ENCODE measurements around the gene CD151. TPM values are rescaled to one million over a fixed set of nuclear protein-coding genes. Genes with fewer than 3 reads are reported as not detected.

CD151 gene
- polyA plus RNA-seq, 1 donor from 2014 or later, result 13.8 TPM

DNA sequence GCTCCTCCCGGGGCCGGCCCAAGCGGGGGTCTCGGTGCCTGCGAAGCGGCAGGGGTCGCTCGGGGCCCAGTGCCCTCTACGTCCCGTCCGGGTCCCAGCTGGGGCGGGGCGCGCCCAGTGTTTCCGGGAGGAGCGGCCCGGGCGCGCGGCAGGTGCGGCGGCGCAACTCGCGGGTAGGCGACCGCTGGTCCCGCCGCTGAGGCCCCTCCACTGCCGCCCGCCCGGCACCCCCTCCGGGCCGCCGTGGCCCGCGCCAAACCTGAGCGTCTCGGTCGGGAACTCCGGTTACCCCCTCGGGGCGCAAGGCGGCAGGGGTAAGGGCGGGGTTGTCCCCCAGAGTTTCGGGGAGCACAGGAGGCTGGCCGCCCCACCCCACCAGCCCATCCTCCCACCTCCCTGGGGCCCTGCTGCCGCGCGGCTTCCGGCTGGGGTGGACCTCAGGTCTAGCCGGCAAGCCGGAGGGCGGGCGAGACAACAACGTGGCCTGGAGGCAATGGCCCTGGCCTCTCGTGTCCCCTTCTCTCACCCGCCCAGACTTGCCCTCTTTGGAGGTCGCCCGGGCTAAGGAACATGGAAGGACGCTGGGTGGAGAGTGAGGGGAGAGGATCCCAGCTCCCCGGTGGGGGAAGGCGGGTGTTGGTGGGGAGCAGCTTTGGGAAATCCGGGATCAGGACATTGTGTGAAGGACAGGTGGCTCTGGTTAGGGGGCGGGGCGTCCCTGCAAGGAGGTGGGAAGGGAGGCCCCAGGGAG, 5.4 kb upstream of the CD151 start:
- no peaks in the 10 kb centered on the region for H3K9me3 Mint-ChIP-seq
- peak overlapping the region in 2 of 3 donors; percentile 49 to 84 for H3K27ac Mint-ChIP-seq
- H3K4me1 Mint-ChIP-seq, result peaks cover 12 to 20% (median 18%) of the 10 kb centered on the region in 3 donors
- peak overlapping the region; percentile 83 to 98 (median 90) for H3K4me3 Mint-ChIP-seq
- H3K27me3 Mint-ChIP-seq, result peaks cover 7% of the 10 kb centered on the region
- peaks cover 3% of the 10 kb centered on the region for H3K36me3 Mint-ChIP-seq

DNA sequence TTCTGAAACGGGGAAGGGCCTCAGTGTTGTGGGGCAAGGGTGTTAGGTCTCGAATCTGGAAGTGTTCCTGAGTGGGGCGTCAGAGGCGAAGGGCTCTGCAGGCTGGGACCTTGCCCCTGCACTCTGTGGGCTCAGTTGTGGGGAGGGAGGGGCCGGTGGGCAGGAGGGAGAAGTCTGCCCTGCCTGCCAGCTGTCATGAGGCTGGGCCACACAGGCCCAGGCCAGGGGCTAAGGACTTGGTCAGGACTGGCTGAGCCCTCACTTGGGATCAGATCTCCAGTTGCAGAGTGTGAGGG, 4.9 kb upstream of the CD151 start, which contains the start of gene CRACR2B:
Gene CRACR2B (plus strand): TSS at position 23 of the 296 bp plus-strand sequence. CDS start 689 bp downstream, outside the sequence.
- peaks cover 3% of the 10 kb centered on the region for H3K36me3 Mint-ChIP-seq
- peaks cover 7% of the 10 kb centered on the region for H3K27me3 Mint-ChIP-seq
- peak within 1 kb of the TSS; percentile 83 to 98 (median 92) for H3K4me3 Mint-ChIP-seq
- peak within 1 kb of the TSS in 2 of 3 donors; percentile 71 to 84 for H3K27ac Mint-ChIP-seq
- H3K4me1 Mint-ChIP-seq, result peaks cover 12 to 20% (median 18%) of the 10 kb centered on the region in 3 donors
- H3K9me3 Mint-ChIP-seq, result no peaks in the 10 kb centered on the region

DNA sequence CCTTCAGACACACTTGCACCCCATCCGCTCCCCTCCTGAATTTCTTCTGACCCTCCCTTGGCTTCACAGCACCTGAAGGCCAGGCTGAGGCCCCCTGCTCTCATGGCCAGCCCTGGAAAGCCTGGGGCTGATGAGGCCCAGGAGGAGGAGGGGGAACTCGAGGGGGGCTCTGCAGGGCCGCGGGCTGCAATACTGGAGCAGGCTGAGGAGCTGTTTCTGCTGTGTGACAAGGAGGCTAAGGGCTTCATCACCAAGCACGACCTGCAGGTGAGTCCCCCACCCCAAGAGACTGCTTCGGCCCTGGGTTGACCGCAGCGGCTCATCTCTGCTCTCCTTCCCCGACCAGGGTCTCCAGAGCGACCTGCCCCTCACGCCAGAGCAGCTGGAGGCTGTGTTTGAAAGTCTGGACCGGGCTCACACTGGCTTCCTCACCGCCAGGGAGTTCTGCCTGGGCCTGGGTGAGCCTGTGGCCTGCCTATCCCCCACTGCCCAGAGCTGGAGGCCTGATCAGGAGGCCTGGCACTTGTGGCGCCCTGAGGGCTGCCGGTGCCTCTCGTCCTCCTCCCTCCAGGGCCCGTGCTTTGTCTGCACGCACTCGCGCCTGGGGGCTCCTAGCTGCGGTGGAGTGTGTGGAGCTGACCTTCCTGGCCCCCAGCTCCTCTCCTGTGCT, 4.1 kb upstream of the CD151 start:
- no peaks in the 10 kb centered on the region for H3K9me3 Mint-ChIP-seq
- H3K27ac Mint-ChIP-seq, result peak overlapping the region in 2 of 3 donors; percentile 39 to 48
- H3K36me3 Mint-ChIP-seq, result peaks cover 2% of the 10 kb centered on the region
- peaks cover 12 to 20% (median 18%) of the 10 kb centered on the region in 3 donors for H3K4me1 Mint-ChIP-seq
- H3K4me3 Mint-ChIP-seq, result peak overlapping the region in 3 of 4 donors; percentile 85 to 98 (median 96)
- H3K27me3 Mint-ChIP-seq, result peaks cover 7% of the 10 kb centered on the region

DNA sequence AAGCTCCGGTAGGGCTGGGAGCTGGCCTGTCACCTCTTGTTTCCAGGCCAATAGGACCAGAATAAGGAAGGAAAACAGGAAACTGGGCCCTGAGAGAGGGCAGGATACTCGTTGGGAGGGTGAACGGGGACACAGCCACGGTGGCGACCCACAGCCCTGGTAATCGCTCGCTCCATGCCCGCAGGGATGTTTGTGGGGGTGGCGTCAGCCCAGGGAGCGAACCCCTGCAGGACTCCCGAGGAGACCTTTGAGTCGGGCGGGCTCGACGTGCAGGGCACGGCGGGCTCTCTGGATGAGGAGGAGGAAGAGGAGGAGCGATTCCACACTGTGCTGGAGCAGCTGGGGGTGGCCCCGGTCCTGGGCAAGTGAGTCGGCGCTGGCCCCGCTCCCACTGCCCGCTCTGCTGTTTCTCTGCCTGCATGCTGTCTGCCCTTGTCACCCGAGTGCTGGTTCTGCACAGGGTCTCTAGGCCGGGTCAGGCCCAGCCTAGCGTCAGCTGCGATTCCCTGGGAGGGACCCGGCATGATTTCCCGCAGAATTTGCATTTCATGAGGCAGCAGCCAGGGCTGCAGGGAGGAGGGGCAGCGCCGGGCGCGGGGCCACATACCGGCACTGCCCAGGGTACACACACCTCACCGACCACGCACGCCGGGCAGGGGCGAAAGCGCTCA, 3.4 kb upstream of the CD151 start:
- peaks cover 17 to 20% (median 18%) of the 10 kb centered on the region in 3 donors for H3K4me1 Mint-ChIP-seq
- H3K27me3 Mint-ChIP-seq, result peaks cover 7% of the 10 kb centered on the region
- H3K27ac Mint-ChIP-seq, result peak overlapping the region in 2 of 3 donors; percentile 48 to 76
- peak overlapping the region; percentile 78 to 90 (median 84) for H3K4me3 Mint-ChIP-seq
- H3K36me3 Mint-ChIP-seq, result peaks cover 2% of the 10 kb centered on the region
- H3K9me3 Mint-ChIP-seq, result no peaks in the 10 kb centered on the region

DNA sequence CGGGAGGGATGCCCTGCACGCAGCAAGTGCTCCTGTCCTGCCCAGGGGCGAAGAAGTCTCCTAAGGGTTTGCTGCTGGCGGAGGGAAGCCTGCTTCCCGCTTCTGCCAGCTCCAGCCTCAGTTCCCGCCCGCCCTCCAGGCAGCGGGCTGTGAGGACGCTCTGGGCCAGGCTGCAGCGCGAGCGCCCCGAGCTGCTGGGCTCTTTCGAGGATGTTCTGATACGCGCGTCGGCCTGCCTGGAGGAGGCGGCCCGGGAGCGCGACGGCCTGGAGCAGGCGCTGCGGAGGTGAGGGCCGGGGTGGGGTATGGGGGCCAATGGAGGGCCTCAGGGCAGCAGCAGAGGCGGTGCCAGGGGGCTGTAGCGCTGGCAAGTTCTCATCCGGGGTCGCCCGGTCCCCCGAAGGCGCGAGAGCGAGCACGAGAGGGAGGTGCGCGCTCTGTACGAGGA, 2.9 kb upstream of the CD151 start:
- peak overlapping the region in 2 of 3 donors; percentile 48 to 76 for H3K27ac Mint-ChIP-seq

DNA sequence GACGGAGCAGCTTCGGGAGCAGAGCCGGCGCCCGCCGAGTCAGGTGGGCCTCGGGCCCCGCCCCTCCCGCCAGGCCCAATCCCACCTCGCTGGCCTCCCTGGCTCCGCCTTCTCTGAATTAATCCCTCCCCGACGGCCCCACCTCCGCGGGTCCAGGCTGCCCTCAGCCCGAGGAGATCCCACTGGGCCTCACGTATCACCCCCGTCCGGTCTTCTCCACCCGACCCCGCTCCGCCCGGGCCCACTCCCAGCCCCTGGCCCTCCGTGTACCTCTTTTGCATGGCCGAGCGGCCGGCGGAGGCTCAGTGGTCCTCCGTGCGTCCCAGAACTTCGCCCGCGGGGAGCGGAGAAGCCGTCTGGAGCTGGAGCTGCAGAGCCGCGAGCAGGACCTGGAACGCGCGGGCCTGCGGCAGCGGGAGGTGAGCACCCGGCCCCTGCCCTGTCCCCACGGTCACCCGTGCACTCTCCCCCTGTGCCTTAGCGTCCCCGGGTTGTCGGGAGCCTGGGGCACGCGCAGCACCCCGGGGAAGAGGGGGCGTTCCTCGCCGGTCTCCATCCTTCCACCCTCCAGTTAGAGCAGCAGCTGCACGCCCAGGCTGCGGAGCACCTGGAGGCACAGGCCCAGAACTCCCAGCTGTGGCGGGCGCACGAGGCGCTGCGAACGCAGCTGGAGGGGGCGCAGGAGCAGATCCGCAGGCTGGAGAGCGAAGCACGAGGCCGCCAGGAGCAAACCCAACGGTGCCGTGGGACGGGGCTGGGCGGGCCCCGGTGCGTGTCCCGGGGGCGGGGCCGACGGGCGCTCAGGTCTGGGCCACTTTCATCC, 2.2 kb upstream of the CD151 start:
- Mint-ChIP-seq H3K36me3 (peaks cover 2% of the 10 kb centered on the region), H3K4me3 (peak overlapping the region; percentile 78 to 90 (median 84)), H3K9me3 (no peaks in the 10 kb centered on the region), H3K27ac (peak overlapping the region in 1 of 3 donors; percentile 76), H3K27me3 (peaks cover 7% of the 10 kb centered on the region), H3K4me1 (peaks cover 18 to 20% (median 18%) of the 10 kb centered on the region in 3 donors)

More for the DNA sequence above, 2.9 kb upstream of the CD151 start:
- Mint-ChIP-seq H3K9me3 (no peaks in the 10 kb centered on the region), H3K27me3 (peaks cover 7% of the 10 kb centered on the region), H3K36me3 (peaks cover 2% of the 10 kb centered on the region), H3K4me1 (peaks cover 18 to 20% (median 18%) of the 10 kb centered on the region in 3 donors), H3K4me3 (peak overlapping the region; percentile 78 to 90 (median 84))

DNA sequence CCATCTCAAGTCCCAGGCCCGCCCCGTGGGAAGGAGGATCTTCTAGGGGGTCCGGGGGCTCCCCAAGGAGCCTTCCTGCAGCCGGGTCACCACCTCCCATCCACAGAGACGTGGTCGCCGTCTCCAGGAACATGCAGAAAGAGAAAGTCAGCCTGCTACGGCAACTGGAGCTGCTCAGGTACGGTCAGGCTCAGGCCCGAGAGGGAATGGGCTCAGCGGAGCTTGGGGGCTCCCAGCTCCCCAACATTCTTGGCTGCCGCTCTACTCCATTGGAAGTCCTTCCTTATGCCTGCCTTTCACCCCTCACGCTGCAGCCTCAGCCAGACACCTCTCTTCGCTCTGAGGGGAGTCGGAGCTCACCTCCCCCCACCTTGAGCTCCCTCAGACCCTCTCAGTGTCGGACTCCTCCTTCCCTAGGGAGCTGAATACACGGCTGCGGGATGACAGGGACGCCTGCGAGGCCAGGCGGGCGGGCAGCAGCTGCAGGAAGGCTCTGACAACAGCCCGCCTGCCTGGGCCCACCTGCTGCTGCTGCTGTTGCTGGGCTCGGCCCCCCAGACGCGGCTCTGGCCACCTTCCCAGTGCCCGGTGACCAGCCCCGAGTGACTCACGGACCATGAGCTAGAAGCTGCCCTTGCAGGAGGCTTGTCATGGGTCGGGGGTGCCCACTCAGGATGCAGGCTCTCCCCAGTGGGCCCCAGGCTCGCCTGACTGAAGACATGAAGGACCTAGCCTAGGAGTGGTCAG, 1.5 kb upstream of the CD151 start:
- Mint-ChIP-seq H3K4me3 (peak overlapping the region; percentile 8 to 85 (median 50)), H3K27me3 (peaks cover 7% of the 10 kb centered on the region), H3K36me3 (peaks cover 4% of the 10 kb centered on the region), H3K27ac (peak overlapping the region in 1 of 3 donors; percentile 76), H3K4me1 (peaks cover 18 to 20% (median 18%) of the 10 kb centered on the region in 3 donors), H3K9me3 (no peaks in the 10 kb centered on the region)

DNA sequence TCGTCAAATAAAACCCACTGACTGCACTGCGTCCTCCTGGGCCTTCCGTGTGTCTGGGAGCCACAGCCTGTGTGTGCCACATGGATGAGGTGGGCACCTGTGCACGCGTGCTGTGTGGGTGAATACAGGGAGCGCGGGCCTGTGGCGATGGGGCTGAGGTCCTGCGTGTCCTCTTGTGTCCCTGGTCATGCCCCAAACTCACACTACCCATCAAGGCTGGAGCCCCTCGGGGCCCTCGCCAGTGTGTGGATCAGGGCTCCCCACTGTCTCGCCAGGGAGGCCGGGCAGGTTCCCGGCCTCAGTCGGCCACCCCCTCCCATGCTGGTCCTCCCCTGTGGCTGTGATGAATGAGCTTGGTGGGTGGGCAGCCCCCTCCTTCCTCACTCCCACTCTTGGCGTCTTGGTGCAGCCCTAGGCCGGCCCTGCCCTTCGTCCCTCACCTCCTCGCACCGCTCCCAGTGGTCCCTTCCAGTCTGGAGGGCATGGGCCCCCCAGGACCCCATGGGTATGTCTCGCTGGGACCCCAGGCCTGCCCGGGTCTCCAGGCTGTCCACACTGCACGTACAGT, 707 bp upstream of the CD151 start:
- peaks cover 16 to 18% (median 18%) of the 10 kb centered on the region in 3 donors for H3K4me1 Mint-ChIP-seq
- peaks cover 4% of the 10 kb centered on the region for H3K36me3 Mint-ChIP-seq
- H3K4me3 Mint-ChIP-seq, result peak overlapping the region; percentile 8 to 85 (median 72)
- peak overlapping the region in 1 of 3 donors; percentile 32 for H3K27ac Mint-ChIP-seq
- peaks cover 7% of the 10 kb centered on the region for H3K27me3 Mint-ChIP-seq
- no peaks in the 10 kb centered on the region for H3K9me3 Mint-ChIP-seq

DNA sequence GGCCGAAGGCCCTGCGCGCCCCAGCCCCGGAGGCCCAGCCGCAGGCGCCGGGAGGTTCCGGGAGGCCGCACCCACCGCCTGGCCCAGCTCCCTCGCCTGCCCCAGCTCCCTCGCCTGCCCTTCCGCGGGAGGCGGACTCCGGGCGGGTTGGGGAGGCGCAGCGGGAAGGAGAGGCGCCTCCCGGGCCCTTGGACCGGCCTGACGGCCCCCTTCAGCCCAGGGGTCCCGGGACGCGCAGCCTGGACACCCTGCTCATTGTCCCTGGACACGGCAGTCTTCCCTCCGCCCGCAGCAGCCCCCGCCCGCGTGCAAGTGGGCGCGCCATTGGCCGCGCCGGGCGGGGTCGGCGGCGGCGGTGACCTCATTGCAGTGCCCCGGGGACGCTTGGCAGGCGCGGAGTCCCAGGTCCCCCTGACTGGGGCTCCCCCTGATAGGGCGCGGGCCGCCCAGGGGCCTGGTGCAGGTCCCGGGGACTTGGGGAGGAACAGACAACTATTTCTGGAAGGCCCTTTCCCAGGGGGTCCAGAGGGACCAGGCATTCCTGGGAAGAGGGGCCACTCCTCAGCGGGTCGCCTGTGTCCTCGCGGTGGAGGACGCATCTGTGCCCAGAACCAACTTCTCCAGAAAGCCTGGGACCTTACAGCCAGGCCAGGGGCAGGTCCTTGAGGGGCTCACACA, 501 bp downstream of the CD151 start:
- Mint-ChIP-seq H3K4me3 (peak overlapping the region in 2 of 4 donors; percentile 82 to 84), H3K27me3 (peaks cover 7% of the 10 kb centered on the region), H3K4me1 (peaks cover 11% of the 10 kb centered on the region in 3 donors), H3K9me3 (no peaks in the 10 kb centered on the region), H3K27ac (no peak overlapping the region), H3K36me3 (peaks cover 2% of the 10 kb centered on the region)

DNA sequence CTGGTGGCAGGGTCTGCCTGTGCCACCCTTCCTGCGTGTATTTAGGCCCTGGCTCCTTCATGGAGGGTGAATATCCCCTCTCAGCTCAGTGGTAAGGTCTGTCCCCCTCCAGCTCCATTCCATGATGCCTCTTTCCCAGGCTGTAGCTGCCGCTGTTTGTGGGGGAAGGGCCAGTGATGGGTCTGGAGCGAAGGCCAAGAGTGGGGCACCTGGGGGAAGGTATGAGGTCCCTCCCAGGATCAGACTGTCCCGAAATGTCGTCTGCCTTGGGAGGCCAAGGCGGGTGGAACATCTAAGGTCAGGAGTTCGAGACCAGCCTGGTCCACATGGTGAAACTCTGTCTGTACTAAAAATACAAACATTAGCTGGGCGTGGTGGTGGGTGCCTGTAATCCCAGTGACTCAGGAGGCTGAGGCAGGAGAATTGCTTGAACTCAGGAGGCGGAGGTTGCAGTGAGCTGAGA, 1.1 kb downstream of the CD151 start:
- Mint-ChIP-seq H3K4me1 (peaks cover 7 to 11% (median 8%) of the 10 kb centered on the region in 3 donors), H3K4me3 (peak overlapping the region; percentile 63 to 84 (median 81)), H3K27ac (peak overlapping the region in 2 of 3 donors; percentile 23 to 72), H3K9me3 (no peaks in the 10 kb centered on the region), H3K27me3 (peaks cover 4% of the 10 kb centered on the region), H3K36me3 (peaks cover 2% of the 10 kb centered on the region)

DNA sequence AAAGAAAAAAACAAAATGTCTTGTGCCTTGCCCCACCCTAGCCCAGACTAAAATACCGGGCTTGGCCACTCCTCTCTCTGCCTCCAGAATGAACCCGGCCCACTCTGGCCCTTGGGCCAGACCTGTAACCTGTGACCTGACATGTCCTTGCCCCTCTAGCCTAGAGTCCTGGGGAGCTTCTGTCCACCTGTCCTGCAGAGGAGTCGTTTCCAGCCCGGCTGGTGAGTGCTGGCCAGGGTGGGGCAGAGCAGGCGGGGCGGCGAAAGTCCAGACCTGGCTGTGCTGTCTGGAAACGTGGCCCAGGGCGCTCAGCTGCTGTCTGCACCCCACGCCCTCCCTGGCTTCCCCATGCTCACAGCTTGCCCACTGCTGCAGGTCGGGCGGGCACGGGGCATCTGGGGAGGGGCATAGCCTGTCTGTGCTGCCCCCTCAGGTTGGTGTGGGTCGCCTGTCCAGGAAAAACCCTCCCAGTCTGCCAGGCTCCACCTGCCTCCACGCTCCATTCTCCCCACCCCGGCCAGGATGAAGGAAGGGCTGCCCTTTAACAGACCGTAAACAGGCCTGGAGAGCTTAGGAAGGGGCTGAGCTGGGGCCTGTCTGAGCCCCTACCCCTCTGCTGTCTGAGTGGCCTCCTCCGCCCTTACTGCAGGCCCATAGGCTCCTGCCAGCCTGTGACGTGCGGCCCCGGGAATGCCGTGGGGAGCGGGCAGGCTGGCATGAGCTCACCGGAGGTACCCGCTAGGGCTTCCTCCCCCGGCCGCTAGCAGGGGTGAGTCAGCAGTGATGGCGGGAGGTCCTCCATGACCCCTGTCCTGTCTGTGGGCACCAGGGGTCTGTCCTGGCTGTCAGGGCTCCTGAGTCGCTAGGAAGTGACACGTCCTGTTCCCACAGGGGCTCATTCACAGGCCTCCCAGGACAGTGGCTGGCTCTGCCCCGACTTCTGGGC, 1.9 kb downstream of the CD151 start:
- peaks cover 2% of the 10 kb centered on the region for H3K36me3 Mint-ChIP-seq
- peak overlapping the region; percentile 47 to 82 (median 72) for H3K4me3 Mint-ChIP-seq

DNA sequence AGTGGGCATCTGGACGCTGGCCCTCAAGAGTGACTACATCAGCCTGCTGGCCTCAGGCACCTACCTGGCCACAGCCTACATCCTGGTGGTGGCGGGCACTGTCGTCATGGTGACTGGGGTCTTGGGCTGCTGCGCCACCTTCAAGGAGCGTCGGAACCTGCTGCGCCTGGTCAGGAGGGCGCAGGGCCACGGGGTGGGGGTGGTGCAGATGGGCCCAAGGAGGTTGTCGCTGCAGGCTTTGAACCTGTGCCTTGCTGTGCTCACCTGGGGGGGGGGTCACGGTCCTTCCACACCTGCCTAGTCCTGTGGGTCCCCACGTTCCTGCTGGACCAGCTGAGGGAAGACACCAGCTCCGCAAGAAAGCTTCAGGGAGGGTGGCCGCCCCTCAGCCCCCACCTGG, 3.5 kb downstream of the CD151 start:
- H3K36me3 Mint-ChIP-seq, result peaks cover 2% of the 10 kb centered on the region
- no peaks in the 10 kb centered on the region for H3K9me3 Mint-ChIP-seq
- peak overlapping the region in 1 of 3 donors; percentile 19 for H3K27ac Mint-ChIP-seq
- no peak overlapping the region for H3K4me3 Mint-ChIP-seq
- H3K27me3 Mint-ChIP-seq, result peaks cover 2% of the 10 kb centered on the region
- H3K4me1 Mint-ChIP-seq, result peaks cover 6 to 11% (median 9%) of the 10 kb centered on the region in 3 donors

More for the DNA sequence above, 1.9 kb downstream of the CD151 start:
- Mint-ChIP-seq H3K27me3 (peaks cover 2% of the 10 kb centered on the region), H3K9me3 (no peaks in the 10 kb centered on the region), H3K27ac (peak overlapping the region in 1 of 3 donors; percentile 23), H3K4me1 (peaks cover 0 to 11% (median 1%) of the 10 kb centered on the region in 3 donors)

All from IgD-negative memory B cell (primary cell).